Ascending aorta (tissue), 2 donors: ENCODE measurements around the gene SKI. TPM values are rescaled to one million over a fixed set of nuclear protein-coding genes. Genes with fewer than 3 reads are reported as not detected.
A peak's percentile ranks its signal among the peaks of the same experiment; 100 is the strongest.
"Not testable (repeated sequence)": the region's sequence is repeated elsewhere in the genome, so short reads cannot be mapped to it uniquely, and the experiment has no call there.

ENCODE experiments used
- DNase-seq, 2 donors: peaks; one replicate each; pipeline ENCODE4 v3.0.0-alpha.2; 2019; ENCODE audit warnings: low spot score in 2 of 2
- H3K27ac ChIP-seq, 2 donors: fragments of 200-600 bp; sonication (generic); one replicate each; pipeline ENCODE4 v1.5.1; 2016 to 2017; ENCODE audit warnings: mild to moderate bottlenecking in 1 of 2
- H3K27me3 ChIP-seq: fragments of 200-600 bp; sonication (generic); one replicate; pipeline ENCODE4 v1.5.1; 2017
- H3K36me3 ChIP-seq, 2 donors: fragments of 200-600 bp; sonication (generic); one replicate each; pipeline ENCODE4 v1.5.1; 2016
- H3K4me1 ChIP-seq, 2 donors: fragments of 200-600 bp; sonication (generic); one replicate each; pipeline ENCODE4 v1.5.1; 2016 to 2017; ENCODE audit warnings: mild to moderate bottlenecking in 1 of 2
- H3K4me3 ChIP-seq, 2 donors: fragments of 200-600 bp; sonication (generic); one replicate each; pipeline ENCODE4 v1.5.1; 2016 to 2017; ENCODE audit warnings: mild to moderate bottlenecking in 1 of 2
- H3K9me3 ChIP-seq, 2 donors: fragments of 200-600 bp; sonication (generic); one replicate each; pipeline ENCODE4 v1.5.1; 2016
- intact Hi-C: fragments of 100-400 bp; cut with DNase I; formaldehyde crosslinking; loops from one replicate; pipeline ENCODE4 v1.15.1; 2023
- total RNA-seq: library from RNA; depleted of rRNA; stranded (reverse); fragments of >200 nt; gene quantifications from one replicate; pipeline ENCODE4 v1.1.0, GENCODE V29; 2016
- TF ChIP-seq, protein P1 (sequence below), 3 experiments: fragments of 200-600 bp in 2 of 3; fragments of 450-650 bp in 1 of 3; sonication (generic) in 2 of 3; IDR thresholded peaks; one replicate each; pipeline ENCODE4 v1.5.1; 2016 to 2019; ENCODE audit warnings: antibody characterized with exemption in 3 of 3, mild to moderate bottlenecking in 1 of 3, moderate library complexity in 1 of 3

Gene SKI
- total RNA-seq, 1 donor from 2014 or later: 139 TPM

DNA sequence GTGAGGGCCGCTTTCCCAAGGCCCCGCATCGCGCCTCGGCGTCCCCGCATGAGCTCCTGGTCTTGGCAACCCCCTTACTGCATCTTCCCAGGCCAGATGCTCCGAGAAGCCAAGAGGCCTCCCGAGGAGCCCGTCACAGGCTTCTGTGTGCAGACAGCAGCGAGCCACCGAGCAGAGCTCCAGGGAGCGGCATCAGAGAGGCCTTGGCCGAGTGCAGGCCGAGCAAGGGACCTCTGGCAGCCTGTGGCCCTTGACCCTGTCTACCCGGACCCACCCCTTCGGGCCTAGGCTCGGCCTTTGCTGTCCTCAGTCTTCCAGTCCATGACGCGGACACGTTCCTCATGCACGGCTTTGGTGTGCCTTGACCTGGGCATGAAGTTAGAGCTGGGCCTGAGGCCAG lies 99.7 kb downstream of the SKI start:
- H3K36me3 ChIP-seq: no peaks in the 10 kb centered on the region
- intact Hi-C loops: no loop called here

DNA sequence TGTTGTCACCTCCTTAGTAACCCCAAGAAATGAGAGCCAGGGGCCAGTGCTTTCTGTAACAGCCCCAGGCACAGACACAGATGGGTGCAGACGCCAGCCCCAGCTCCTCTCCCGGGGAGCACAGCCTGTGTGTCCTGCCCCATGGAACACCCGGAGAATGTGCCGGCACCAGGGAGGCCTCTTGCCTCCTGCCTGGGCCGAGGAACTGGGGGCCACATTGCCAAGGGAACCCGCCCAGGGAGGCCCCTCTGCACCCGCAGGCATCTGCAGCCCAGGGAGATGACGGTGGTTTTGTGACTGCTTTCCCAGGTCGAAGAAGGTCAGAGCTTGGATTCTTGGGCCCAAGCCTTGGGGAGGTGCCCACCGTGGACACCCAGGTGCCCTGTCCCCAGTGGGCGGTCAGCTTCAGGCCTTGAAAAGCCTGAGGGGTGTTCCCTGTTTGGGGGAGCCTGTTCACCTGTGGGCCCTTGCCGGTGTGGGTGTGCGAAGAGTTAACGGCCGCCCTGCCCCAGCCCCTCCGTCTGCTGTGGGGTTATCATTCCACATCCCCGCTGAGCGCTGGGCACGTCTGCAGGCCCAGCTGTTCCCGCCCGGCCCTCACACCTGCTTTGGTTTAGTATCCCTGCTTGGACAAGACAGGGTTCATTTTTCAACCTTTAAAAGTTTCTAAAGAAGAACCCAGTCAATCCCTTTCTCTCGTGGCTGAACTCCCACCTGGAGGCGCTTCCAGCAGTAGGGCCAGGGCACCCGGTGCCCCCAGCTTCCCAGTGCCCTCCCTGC lies 100.7 kb downstream of the SKI start:
- no peak overlapping the region for H3K27ac ChIP-seq
- H3K4me1 ChIP-seq: peaks cover 8 to 16% of the 10 kb centered on the region in 2 donors
- no peak overlapping the region for H3K4me3 ChIP-seq
- TF ChIP-seq, protein P1, sequence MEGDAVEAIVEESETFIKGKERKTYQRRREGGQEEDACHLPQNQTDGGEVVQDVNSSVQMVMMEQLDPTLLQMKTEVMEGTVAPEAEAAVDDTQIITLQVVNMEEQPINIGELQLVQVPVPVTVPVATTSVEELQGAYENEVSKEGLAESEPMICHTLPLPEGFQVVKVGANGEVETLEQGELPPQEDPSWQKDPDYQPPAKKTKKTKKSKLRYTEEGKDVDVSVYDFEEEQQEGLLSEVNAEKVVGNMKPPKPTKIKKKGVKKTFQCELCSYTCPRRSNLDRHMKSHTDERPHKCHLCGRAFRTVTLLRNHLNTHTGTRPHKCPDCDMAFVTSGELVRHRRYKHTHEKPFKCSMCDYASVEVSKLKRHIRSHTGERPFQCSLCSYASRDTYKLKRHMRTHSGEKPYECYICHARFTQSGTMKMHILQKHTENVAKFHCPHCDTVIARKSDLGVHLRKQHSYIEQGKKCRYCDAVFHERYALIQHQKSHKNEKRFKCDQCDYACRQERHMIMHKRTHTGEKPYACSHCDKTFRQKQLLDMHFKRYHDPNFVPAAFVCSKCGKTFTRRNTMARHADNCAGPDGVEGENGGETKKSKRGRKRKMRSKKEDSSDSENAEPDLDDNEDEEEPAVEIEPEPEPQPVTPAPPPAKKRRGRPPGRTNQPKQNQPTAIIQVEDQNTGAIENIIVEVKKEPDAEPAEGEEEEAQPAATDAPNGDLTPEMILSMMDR (IDR thresholded peaks at IDR 0.05): no peak
- no peaks in the 10 kb centered on the region for H3K27me3 ChIP-seq
- H3K9me3 ChIP-seq: no peaks in the 10 kb centered on the region
- DNase-seq: no peak
- no peaks in the 10 kb centered on the region for H3K36me3 ChIP-seq
- intact Hi-C loops: no loop called here

More for the DNA sequence above, 99.7 kb downstream of the SKI start:
- H3K9me3 ChIP-seq: no peaks in the 10 kb centered on the region
- H3K27me3 ChIP-seq: no peaks in the 10 kb centered on the region
- DNase-seq: no peak
- TF ChIP-seq, protein P1 (IDR thresholded peaks at IDR 0.05): no peak
- H3K4me3 ChIP-seq: no peak overlapping the region
- H3K27ac ChIP-seq: no peak overlapping the region
- peaks cover 9 to 22% of the 10 kb centered on the region in 2 donors for H3K4me1 ChIP-seq

DNA sequence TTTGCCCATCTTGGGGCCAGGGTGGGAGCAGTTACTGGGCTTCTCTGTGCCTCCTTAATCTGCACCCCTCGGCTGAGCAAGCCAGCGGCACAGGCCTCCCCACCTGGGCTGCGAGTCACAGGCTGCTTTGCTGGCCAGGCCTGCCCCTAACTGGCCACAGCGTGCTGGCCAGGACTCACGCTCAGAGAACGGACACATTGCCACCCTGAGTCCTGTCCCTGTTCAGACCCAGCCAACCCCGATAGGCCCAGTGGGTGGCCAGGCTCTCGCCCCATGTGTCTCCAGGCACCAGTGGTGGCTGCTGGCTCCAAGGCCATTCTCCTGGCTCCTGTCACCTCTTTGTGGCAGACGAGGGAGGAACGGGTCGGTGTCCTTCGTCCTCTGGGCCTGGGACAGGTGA lies 101.9 kb downstream of the SKI start:
- Histone ChIP-seq H3K27ac (peak overlapping the region in 1 of 2 donors; percentile 74), H3K27me3 (no peaks in the 10 kb centered on the region), H3K9me3 (no peaks in the 10 kb centered on the region), H3K36me3 (no peaks in the 10 kb centered on the region), H3K4me1 (peaks cover 8 to 16% of the 10 kb centered on the region in 2 donors), H3K4me3 (no peak overlapping the region)
- TF ChIP-seq, protein P1 (IDR thresholded peaks at IDR 0.05): no peak
- DNase-seq: no peak
- intact Hi-C loops: loop anchor here (2.0 kb wide), 1 partner anchor 53 kb away; no protein-coding TSS in a partner anchor

DNA sequence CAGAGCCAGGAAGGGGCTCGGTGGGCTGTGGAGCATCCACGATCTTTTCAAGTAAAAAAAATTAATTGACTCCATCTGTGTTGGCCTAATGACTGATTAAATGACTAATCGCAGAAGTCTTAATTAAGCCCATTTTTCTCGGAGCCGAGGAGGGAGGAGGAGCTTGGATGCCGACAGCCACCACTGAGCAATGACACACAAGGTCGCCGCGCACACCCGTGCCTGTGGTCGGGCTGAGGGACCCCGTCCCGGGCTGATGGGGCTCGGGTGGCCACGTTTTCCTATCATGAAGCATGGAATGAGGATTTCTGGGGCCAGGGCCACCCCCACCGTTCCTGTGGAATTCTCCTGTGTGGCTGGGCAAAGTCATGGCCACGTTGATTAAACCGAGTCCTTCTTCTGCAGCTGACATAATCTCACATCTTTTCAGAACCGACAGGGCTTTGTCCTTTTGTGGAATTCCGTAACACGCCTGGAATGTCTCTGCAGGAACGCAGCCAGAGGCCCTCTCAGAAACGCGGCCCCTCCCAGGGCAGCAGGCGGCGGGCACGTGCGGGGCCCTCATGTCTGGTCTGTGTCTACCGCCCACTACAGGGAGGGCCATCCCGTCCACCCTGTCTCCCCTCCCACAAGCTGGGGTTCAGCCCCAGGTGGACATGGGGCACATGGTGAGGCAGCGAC lies 102.5 kb downstream of the SKI start:
- TF ChIP-seq, protein P1 (IDR thresholded peaks at IDR 0.05): no peak
- H3K36me3 ChIP-seq: no peaks in the 10 kb centered on the region
- H3K27me3 ChIP-seq: no peaks in the 10 kb centered on the region
- intact Hi-C loops: loop anchor here (2.0 kb wide), 1 partner anchor 52 kb away; no protein-coding TSS in a partner anchor
- peak overlapping the region; percentile 58 to 74 for H3K27ac ChIP-seq
- H3K4me1 ChIP-seq: peaks cover 8 to 16% of the 10 kb centered on the region in 2 donors
- H3K4me3 ChIP-seq: peak overlapping the region in 1 of 2 donors; percentile 13
- no peaks in the 10 kb centered on the region for H3K9me3 ChIP-seq
- DNase-seq: peak in 1 of 2 donors; percentile 84

DNA sequence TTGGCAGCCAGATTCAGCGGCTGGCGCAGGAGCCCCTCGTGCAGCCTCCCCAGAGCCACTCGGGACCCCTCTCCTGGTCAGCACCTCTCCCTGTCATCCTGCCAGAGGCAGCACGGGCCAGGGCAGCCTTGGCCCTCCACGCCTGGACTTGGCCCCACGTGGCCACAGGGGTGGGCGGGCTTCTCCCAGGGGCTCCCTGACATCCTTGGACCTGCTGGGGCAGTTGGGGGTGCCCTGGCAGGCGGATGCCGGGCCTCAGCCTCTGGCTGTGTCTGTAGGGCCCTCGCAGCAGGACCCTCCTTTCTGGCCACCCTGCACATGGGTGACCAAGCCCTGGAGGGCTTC lies 103.1 kb downstream of the SKI start:
- Histone ChIP-seq H3K4me1 (peaks cover 8 to 16% of the 10 kb centered on the region in 2 donors), H3K4me3 (no peak overlapping the region), H3K9me3 (no peaks in the 10 kb centered on the region), H3K27ac (peak overlapping the region; percentile 58 to 74), H3K27me3 (no peaks in the 10 kb centered on the region), H3K36me3 (no peaks in the 10 kb centered on the region)
- TF ChIP-seq, protein P1 (IDR thresholded peaks at IDR 0.05): no peak
- no peak for DNase-seq
- intact Hi-C loops: loop anchor here (2.0 kb wide), 1 partner anchor 52 kb away; no protein-coding TSS in a partner anchor

DNA sequence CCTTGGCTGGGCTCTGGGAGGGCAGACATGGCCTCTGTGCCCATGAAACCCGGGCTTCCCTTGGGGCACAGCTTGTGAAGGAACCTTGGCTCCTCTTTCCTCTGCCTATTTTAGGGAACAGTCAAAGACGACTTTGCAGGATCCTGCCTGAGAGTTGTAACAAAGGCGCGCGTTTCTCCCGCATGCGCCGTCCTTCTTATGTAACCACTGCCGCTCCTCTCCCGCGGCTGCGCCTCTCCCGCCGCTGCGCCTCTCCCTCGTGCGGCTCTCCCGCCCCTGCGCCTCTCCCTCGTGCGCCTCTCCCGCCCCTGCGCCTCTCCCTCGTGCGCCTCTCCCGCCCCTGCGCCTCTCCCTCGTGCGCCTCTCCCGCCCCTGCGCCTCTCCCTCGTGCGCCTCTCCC lies 103.5 kb downstream of the SKI start:
- H3K27ac ChIP-seq: peak overlapping the region; percentile 58 to 74
- intact Hi-C loops: loop anchor here (2.0 kb wide), 1 partner anchor 51 kb away; no protein-coding TSS in a partner anchor
- not testable (repeated sequence) for H3K4me3 ChIP-seq, DNase-seq, H3K9me3 ChIP-seq, H3K27me3 ChIP-seq, H3K36me3 ChIP-seq
- H3K4me1 ChIP-seq: peaks cover 8 to 16% of the 10 kb centered on the region in 2 donors
